ENCODE measurements around the gene IKZF2. TPM values are rescaled to one million over a fixed set of nuclear protein-coding genes. Genes with fewer than 3 reads are reported as not detected.

The IKZF2 gene
- total and polyA plus RNA-seq, 8 donors = 0.56 to 19.8 (median 4.5) TPM

GRCh38 chr2:213166109-213166508, 14.7 kb upstream of the IKZF2 start:
- Histone ChIP-seq H3K27ac (no peak overlapping the region), H3K36me3 (no peaks in the 10 kb centered on the region), H3K4me1 (no peaks in the 10 kb centered on the region), H3K4me3 (no peak overlapping the region), H3K9me3 (no peaks in the 10 kb centered on the region), H3K27me3 (no peaks in the 10 kb centered on the region)
- intact Hi-C loops (cut with DNase I; ENCODE audit: low total_unique reads) = loop anchor here (10.0 kb wide), 1 partner anchor 401 kb away; no protein-coding TSS in a partner anchor
- no peak for DNase-seq
- TF ChIP-seq EP300 (IDR thresholded peaks at IDR 0.05) (no peak), POLR2AphosphoS5 (IDR thresholded peaks at IDR 0.05) (no peak), CTCF (IDR thresholded peaks at IDR 0.05) (no peak), POLR2A (IDR thresholded peaks at IDR 0.05) (no peak)

- intact Hi-C loops (cut with DNase I; ENCODE audit: low total_unique reads) = loop anchor here (10.0 kb wide), 1 partner anchor 399 kb away; no protein-coding TSS in a partner anchor
- H3K27ac ChIP-seq = no peak overlapping the region
These were observed 12.9 kb upstream of the IKZF2 start for GRCh38 chr2:213164263-213164662.

GRCh38 chr2:213162516-213163118, 11.2 kb upstream of the IKZF2 start:
- no peak for DNase-seq
- 68 to 79% (median 74%) methylated on average over 3 of the region's 3 CpGs for WGBS, 5 donors

More at GRCh38 chr2:213164263-213164662, 12.9 kb upstream of the IKZF2 start:
- TF ChIP-seq CTCF (IDR thresholded peaks at IDR 0.05) (no peak), POLR2A (IDR thresholded peaks at IDR 0.05) (no peak), EP300 (IDR thresholded peaks at IDR 0.05) (no peak), POLR2AphosphoS5 (IDR thresholded peaks at IDR 0.05) (no peak)
- DNase-seq = no peak
- Histone ChIP-seq H3K27me3 (no peaks in the 10 kb centered on the region), H3K4me3 (no peak overlapping the region), H3K36me3 (no peaks in the 10 kb centered on the region), H3K9me3 (no peaks in the 10 kb centered on the region), H3K4me1 (no peaks in the 10 kb centered on the region)

More at GRCh38 chr2:213162516-213163118, 11.2 kb upstream of the IKZF2 start:
- Histone ChIP-seq H3K36me3 (no peaks in the 10 kb centered on the region), H3K9me3 (no peaks in the 10 kb centered on the region), H3K4me3 (no peak overlapping the region), H3K27ac (no peak overlapping the region), H3K4me1 (no peaks in the 10 kb centered on the region), H3K27me3 (no peaks in the 10 kb centered on the region)
- intact Hi-C loops (cut with DNase I; ENCODE audit: low total_unique reads) = loop anchor here (10.0 kb wide), 1 partner anchor 398 kb away; no protein-coding TSS in a partner anchor
- no peak for TF ChIP-seq CTCF (IDR thresholded peaks at IDR 0.05)
- TF ChIP-seq EP300 (IDR thresholded peaks at IDR 0.05) = no peak
- TF ChIP-seq POLR2AphosphoS5 (IDR thresholded peaks at IDR 0.05) = no peak
- TF ChIP-seq POLR2A (IDR thresholded peaks at IDR 0.05) = no peak
